Measurements from ENCODE around the gene MARCHF4. TPM values are rescaled to one million over a fixed set of nuclear protein-coding genes. Genes with fewer than 3 reads are reported as not detected.

MARCHF4 gene
- total and polyA plus RNA-seq, 9 of the 15 experiments (the other 6 are each of a cell fraction or from before 2014, with no cell fraction given): 0.05 TPM; not detected in 8

- TF ChIP-seq CHD4 (IDR thresholded peaks at IDR 0.05; ENCODE audit: insufficient read depth, insufficient replicate concordance, low read depth, low read length, poor library complexity, severe bottlenecking): no peak
- no peak for TF ChIP-seq XRCC5 (IDR thresholded peaks at IDR 0.05; ENCODE audit: low read depth, low read length)
- no peak for TF ChIP-seq ZNF121 (CRISPR knock-in tag; conservative IDR thresholded peaks at IDR 0.05)
- TF ChIP-seq SAFB (IDR thresholded peaks at IDR 0.05; ENCODE audit: borderline replicate concordance, low read depth, low read length): no peak
- TF ChIP-seq CREBBP (IDR thresholded peaks at IDR 0.05; ENCODE audit: low read depth, low read length): no peak
- TF ChIP-seq JUNB (CRISPR knock-in tag; conservative IDR thresholded peaks at IDR 0.05): no peak
- no peak for TF ChIP-seq MAZ (CRISPR knock-in tag; conservative IDR thresholded peaks at IDR 0.05 in 1 of 2, IDR thresholded peaks at IDR 0.05 in 1 of 2)
- DNase-seq (ENCODE audit: extremely low read depth in 1 of 4, low spot score in 3 of 4) (no peak), ATAC-seq (no peak), FAIRE-seq (no peak)
- H3K4me1 ChIP-seq (replicated peaks in 1 of 2; ENCODE audit: control insufficient read depth in 2 of 2, insufficient read depth in 2 of 2, low read length in 2 of 2): no peaks in the 10 kb centered on the region
- H3K9me1 ChIP-seq (ENCODE audit: control insufficient read depth, insufficient read depth, low read length): no peaks in the 10 kb centered on the region
- H2AFZ ChIP-seq (ENCODE audit: low read depth, low read length): no peak overlapping the region
- H3K79me2 ChIP-seq (ENCODE audit: control insufficient read depth, insufficient read depth, low read length): no peaks in the 10 kb centered on the region
- 0% methylated on average over 2 of the region's 3 CpGs for WGBS (ENCODE audit: insufficient coverage, low coverage, missing lambda C conversion rate)
- no peak overlapping the region for H3K4me3 ChIP-seq
- H3K36me3 ChIP-seq (ENCODE audit: control insufficient read depth, insufficient read depth, low read length): no peaks in the 10 kb centered on the region
- ChIA-PET CTCF (ENCODE audit: low intra/inter-chr PET ratio) (no interaction called here), POLR2A (interaction anchor here (0.6 kb wide), 2 partner anchors 9 to 253 kb away, joined by 3 to 5 read pairs; partner anchors contain the start of gene MARCHF4)
- in situ Hi-C loops (cut with MboI) (no loop called here), intact Hi-C loops (cut with micrococcal nuclease) (no loop called here)
- no peaks in the 10 kb centered on the region for H4K20me1 ChIP-seq (replicated peaks; ENCODE audit: control insufficient read depth, insufficient read depth, low read length)
- H3K27ac ChIP-seq (ENCODE audit: extremely low read depth, low read depth, low read length): no peak overlapping the region
- H3K4me2 ChIP-seq (ENCODE audit: insufficient read depth, low read length): no peak overlapping the region
- no peaks in the 10 kb centered on the region; a peak in 1 of 5 replicates for H3K27me3 ChIP-seq (ENCODE audit: control insufficient read depth in 2 of 2, insufficient read depth in 2 of 2, low read length in 2 of 2)
- no peaks in the 10 kb centered on the region for H3K9me3 ChIP-seq (replicated peaks; ENCODE audit: control insufficient read depth, insufficient read depth, low read depth, low read length)
- BruUV-seq (replicated peaks): no TSS peak
- H3K9ac ChIP-seq (ENCODE audit: insufficient read depth in 1 of 2, low read depth in 2 of 2, low read length in 2 of 2): no peak overlapping the region
These were observed 9.1 kb downstream of the MARCHF4 start for GRCh38 chr2:216363221-216363620.

All from K562 (cell line).